ENCODE measurements around the gene SERGEF. TPM values are rescaled to one million over a fixed set of nuclear protein-coding genes. Genes with fewer than 3 reads are reported as not detected.

Gene SERGEF
- polyA plus RNA-seq, 3 donors = 20.0 to 46.7 (median 30.0) TPM

- 81 to 82% (median 81%) methylated on average over 4 of the region's 4 CpGs for WGBS, 3 donors
- no peak overlapping the region for H3K27ac ChIP-seq (ENCODE audit: low read depth, low read length)
Observed at GRCh38 chr11:17782603-17783337, 230.1 kb downstream of the SERGEF start.

- no peak overlapping the region for H3K27ac ChIP-seq (ENCODE audit: low read depth, low read length)
- 86 to 90% (median 87%) methylated on average over 12 of the region's 12 CpGs for WGBS, 3 donors
Observed at GRCh38 chr11:17782145-17782544, 230.7 kb downstream of the SERGEF start.

GRCh38 chr11:17781626-17782025, 231.2 kb downstream of the SERGEF start:
- H3K27ac ChIP-seq (ENCODE audit: low read depth, low read length) = no peak overlapping the region
- 85 to 92% (median 87%) methylated on average over 12 of the region's 12 CpGs for WGBS, 3 donors

GRCh38 chr11:17781221-17781620, 231.6 kb downstream of the SERGEF start:
- WGBS, 3 donors = 79 to 88% (median 85%) methylated on average over 12 of the region's 12 CpGs
- H3K27ac ChIP-seq (ENCODE audit: low read depth, low read length) = no peak overlapping the region

GRCh38 chr11:17780668-17781067, 232.2 kb downstream of the SERGEF start:
- H3K27ac ChIP-seq (ENCODE audit: low read depth, low read length) = no peak overlapping the region
- whole genome bisulfite sequencing, 3 donors = 89 to 96% (median 95%) methylated on average over 15 of the region's 15 CpGs

- no peak overlapping the region for H3K27ac ChIP-seq (ENCODE audit: low read depth, low read length)
- WGBS, 3 donors = 86 to 93% (median 92%) methylated on average over 14 of the region's 14 CpGs
Observed at GRCh38 chr11:17779861-17780594, 232.8 kb downstream of the SERGEF start.

- 95 to 97% (median 95%) methylated on average over 40 of the region's 40 CpGs for WGBS, 3 donors
- no peak overlapping the region for H3K27ac ChIP-seq (ENCODE audit: low read depth, low read length)
Observed at GRCh38 chr11:17778956-17779860, 233.6 kb downstream of the SERGEF start.

- H3K27ac ChIP-seq (ENCODE audit: low read depth, low read length) = no peak overlapping the region
- WGBS, 3 donors = 93% methylated on average over 5 of the region's 5 CpGs
Observed at GRCh38 chr11:17778352-17778751, 234.5 kb downstream of the SERGEF start.

GRCh38 chr11:17777738-17778091, 235.1 kb downstream of the SERGEF start:
- no peak overlapping the region for H3K27ac ChIP-seq (ENCODE audit: low read depth, low read length)
- 85 to 88% (median 87%) methylated on average over 13 of the region's 13 CpGs for WGBS, 3 donors

GRCh38 chr11:17777086-17777737, 235.6 kb downstream of the SERGEF start:
- no peak overlapping the region for H3K27ac ChIP-seq (ENCODE audit: low read depth, low read length)
- WGBS, 3 donors = 85 to 88% (median 87%) methylated on average over 16 of the region's 16 CpGs

GRCh38 chr11:17776212-17776875, 236.5 kb downstream of the SERGEF start:
- no peak overlapping the region for H3K27ac ChIP-seq (ENCODE audit: low read depth, low read length)
- WGBS, 3 donors = 69 to 83% (median 82%) methylated on average over 15 of the region's 15 CpGs

GRCh38 chr11:17775507-17776211, 237.2 kb downstream of the SERGEF start:
- H3K27ac ChIP-seq (ENCODE audit: low read depth, low read length) = no peak overlapping the region
- WGBS, 3 donors = 77 to 90% (median 85%) methylated on average over 17 to 18 of the region's 18 CpGs

GRCh38 chr11:17775035-17775348, 237.9 kb downstream of the SERGEF start:
- WGBS, 3 donors = 92 to 97% (median 93%) methylated on average over 3 of the region's 3 CpGs
- no peak overlapping the region for H3K27ac ChIP-seq (ENCODE audit: low read depth, low read length)

GRCh38 chr11:17774232-17775034, 238.4 kb downstream of the SERGEF start:
- H3K27ac ChIP-seq (ENCODE audit: low read depth, low read length) = no peak overlapping the region
- WGBS, 3 donors = 84 to 90% (median 87%) methylated on average over 12 of the region's 12 CpGs

GRCh38 chr11:17773674-17774073, 239.2 kb downstream of the SERGEF start:
- WGBS, 3 donors = 92 to 95% (median 95%) methylated on average over 6 of the region's 6 CpGs
- H3K27ac ChIP-seq (ENCODE audit: low read depth, low read length) = no peak overlapping the region

- 91 to 94% (median 92%) methylated on average over 31 of the region's 31 CpGs for WGBS, 3 donors
- H3K27ac ChIP-seq (ENCODE audit: low read depth, low read length) = no peak overlapping the region
Observed at GRCh38 chr11:17772704-17773600, 239.9 kb downstream of the SERGEF start.

All from adipose tissue (tissue), 3 donors.